GM12864 (cell line): Measurements from ENCODE around the gene ZCWPW2.

Experiments
- DNase-seq: peaks from one replicate; pipeline ENCODE4 v3.0.0-alpha.2; 2011; ENCODE audit warnings: low read depth
- H3K4me3 ChIP-seq: 2 replicates; pipeline ENCODE4 v1.5.1; 2011; ENCODE audit warnings: mild to moderate bottlenecking, low read depth, low read length, control low read depth
- TF ChIP-seq, protein P1 (sequence below): IDR thresholded peaks from 2 replicates; pipeline ENCODE4 v1.5.1; 2011; ENCODE audit warnings: low read depth, mild to moderate bottlenecking, moderate library complexity, low read length, control low read depth, inconsistent platforms; ENCODE audit errors: missing control alignments

ZCWPW2 gene

DNA sequence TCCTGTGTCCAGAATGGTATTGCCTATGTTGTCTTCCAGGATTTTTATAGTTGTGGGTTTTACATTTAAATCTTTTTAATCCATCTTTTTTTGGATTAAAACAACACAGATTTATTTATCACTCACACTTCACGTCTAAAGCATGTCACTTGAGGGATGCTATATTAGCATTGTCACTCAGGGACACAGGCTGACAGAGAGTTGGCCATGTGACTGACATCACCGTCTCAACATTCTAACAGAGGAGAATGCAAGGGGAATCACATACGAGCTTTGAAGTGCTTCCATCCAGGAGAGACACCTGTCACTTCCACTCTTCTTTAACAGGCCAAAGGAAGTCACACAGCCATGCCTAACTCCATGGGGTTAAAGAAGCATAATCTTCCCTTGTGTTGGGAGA, 204.7 kb downstream of the ZCWPW2 start:
- TF ChIP-seq, protein P1, sequence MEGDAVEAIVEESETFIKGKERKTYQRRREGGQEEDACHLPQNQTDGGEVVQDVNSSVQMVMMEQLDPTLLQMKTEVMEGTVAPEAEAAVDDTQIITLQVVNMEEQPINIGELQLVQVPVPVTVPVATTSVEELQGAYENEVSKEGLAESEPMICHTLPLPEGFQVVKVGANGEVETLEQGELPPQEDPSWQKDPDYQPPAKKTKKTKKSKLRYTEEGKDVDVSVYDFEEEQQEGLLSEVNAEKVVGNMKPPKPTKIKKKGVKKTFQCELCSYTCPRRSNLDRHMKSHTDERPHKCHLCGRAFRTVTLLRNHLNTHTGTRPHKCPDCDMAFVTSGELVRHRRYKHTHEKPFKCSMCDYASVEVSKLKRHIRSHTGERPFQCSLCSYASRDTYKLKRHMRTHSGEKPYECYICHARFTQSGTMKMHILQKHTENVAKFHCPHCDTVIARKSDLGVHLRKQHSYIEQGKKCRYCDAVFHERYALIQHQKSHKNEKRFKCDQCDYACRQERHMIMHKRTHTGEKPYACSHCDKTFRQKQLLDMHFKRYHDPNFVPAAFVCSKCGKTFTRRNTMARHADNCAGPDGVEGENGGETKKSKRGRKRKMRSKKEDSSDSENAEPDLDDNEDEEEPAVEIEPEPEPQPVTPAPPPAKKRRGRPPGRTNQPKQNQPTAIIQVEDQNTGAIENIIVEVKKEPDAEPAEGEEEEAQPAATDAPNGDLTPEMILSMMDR = no peak
- H3K4me3 ChIP-seq = no peak overlapping the region
- no peak for DNase-seq

GRCh38 chr3:28556195-28556594, 207.7 kb downstream of the ZCWPW2 start:
- DNase-seq = no peak
- no peak overlapping the region for H3K4me3 ChIP-seq
- TF ChIP-seq, protein P1 = no peak

DNA sequence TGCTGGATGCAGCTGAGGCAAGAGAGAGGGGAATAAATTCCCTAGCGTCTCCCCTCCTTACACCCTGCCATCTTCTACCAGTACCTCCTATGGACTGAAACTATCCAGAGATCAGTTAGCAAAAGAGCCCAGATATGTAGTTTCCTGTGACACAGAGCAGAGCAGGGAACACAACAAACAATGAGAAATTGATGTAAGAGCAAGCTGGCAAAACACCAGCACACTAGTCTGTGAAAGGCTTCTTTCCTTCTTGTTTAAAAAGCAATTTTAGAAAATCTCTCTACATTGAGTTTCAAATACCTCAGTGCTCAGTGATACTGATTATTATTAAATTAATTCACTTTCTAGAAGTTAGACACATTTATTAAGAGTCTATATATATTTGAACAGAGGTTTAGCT, 215.7 kb downstream of the ZCWPW2 start:
- no peak for DNase-seq
- TF ChIP-seq, protein P1 = no peak
- H3K4me3 ChIP-seq = no peak overlapping the region

DNA sequence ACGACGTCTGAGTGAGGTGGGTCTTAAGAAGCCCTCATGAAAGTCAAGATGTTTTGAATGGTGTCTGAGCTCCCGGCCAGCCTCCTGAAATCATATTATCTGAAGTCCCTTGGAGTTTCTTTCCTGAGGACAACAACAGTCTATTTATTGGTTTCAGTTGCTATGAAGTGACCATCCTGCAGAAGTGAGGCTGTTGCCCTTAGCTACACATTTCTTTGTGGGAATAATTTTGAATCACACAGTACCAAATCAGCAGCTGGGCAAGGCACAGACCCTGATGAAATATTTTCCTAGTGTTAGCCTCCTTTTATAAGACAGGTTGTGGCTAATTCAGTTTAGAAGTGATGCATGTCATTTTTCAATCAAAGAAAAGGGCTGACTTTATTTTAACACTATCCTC, 220.8 kb downstream of the ZCWPW2 start:
- no peak overlapping the region for H3K4me3 ChIP-seq
- TF ChIP-seq, protein P1 = no peak
- DNase-seq = no peak

GRCh38 chr3:28574036-28574435, 225.5 kb downstream of the ZCWPW2 start:
- TF ChIP-seq, protein P1 = no peak
- no peak for DNase-seq
- H3K4me3 ChIP-seq = no peak overlapping the region

- no peak for DNase-seq
- no peak overlapping the region for H3K4me3 ChIP-seq
These were observed 226.7 kb downstream of the ZCWPW2 start for GRCh38 chr3:28575100-28575745.

More at GRCh38 chr3:28575100-28575745, 226.7 kb downstream of the ZCWPW2 start:
- TF ChIP-seq, protein P1 = no peak
